Skin epidermis (tissue), 12 donors: ENCODE data around the gene DNAJC16.
"Not testable (repeated sequence)": the region's sequence is repeated elsewhere in the genome, so short reads cannot be mapped to it uniquely, and the experiment has no call there.

Source experiments
- H3K27ac ChIP-seq, 21 experiments: fragments of 200-600 bp; sonication (generic) in 11 of 21; one replicate each; pipeline ENCODE4 v1.5.0; 2020; ENCODE audit warnings: mild to moderate bottlenecking in 3 of 21, inconsistent platforms in 2 of 21, moderate library complexity in 2 of 21
- H3K4me3 ChIP-seq, 7 experiments: fragments of 200-600 bp; sonication (generic) in 2 of 7; one replicate each; pipeline ENCODE4 v1.5.0; 2020; ENCODE audit warnings: inconsistent platforms in 2 of 7, mild to moderate bottlenecking in 2 of 7, moderate library complexity in 1 of 7

Gene DNAJC16

GRCh38 chr1:15574741-15575140, 48.1 kb downstream of the DNAJC16 start:
- H3K4me3 ChIP-seq = no peak overlapping the region
- no peak overlapping the region for H3K27ac ChIP-seq

- no peak overlapping the region for H3K4me3 ChIP-seq
- H3K27ac ChIP-seq = no peak overlapping the region
These were observed 49.0 kb downstream of the DNAJC16 start for GRCh38 chr1:15575549-15576150.

- H3K4me3 ChIP-seq = no peak overlapping the region
- peak overlapping the region in 3 of 21 experiments; percentile 33 to 92 (median 42) for H3K27ac ChIP-seq
These were observed 51.0 kb downstream of the DNAJC16 start for GRCh38 chr1:15577691-15578090.

- peak overlapping the region in 15 of 21 experiments; percentile 0 to 92 (median 55) for H3K27ac ChIP-seq
- no peak overlapping the region for H3K4me3 ChIP-seq
These were observed 52.5 kb downstream of the DNAJC16 start for GRCh38 chr1:15578921-15579682.

DNA sequence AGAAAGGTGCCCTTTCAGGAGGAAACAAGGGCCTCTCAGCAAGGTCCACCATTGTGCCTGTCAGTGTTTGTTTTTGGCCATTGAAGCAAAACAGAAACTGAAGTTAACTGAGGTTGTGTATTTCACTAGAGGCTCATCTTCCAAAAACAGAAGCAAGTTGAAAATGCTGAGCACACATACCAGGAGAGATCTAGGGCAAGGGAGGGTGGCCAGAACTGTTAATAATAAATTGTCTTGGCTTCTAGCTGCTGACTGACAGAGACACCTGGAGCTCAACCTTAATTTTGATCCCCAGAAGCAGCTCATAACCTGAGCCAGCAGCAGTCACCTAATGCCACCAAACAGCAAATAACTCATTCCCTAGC, 53.0 kb downstream of the DNAJC16 start:
- no peak overlapping the region for H3K4me3 ChIP-seq
- H3K27ac ChIP-seq = peak overlapping the region in 14 of 21 experiments; percentile 0 to 92 (median 56)

DNA sequence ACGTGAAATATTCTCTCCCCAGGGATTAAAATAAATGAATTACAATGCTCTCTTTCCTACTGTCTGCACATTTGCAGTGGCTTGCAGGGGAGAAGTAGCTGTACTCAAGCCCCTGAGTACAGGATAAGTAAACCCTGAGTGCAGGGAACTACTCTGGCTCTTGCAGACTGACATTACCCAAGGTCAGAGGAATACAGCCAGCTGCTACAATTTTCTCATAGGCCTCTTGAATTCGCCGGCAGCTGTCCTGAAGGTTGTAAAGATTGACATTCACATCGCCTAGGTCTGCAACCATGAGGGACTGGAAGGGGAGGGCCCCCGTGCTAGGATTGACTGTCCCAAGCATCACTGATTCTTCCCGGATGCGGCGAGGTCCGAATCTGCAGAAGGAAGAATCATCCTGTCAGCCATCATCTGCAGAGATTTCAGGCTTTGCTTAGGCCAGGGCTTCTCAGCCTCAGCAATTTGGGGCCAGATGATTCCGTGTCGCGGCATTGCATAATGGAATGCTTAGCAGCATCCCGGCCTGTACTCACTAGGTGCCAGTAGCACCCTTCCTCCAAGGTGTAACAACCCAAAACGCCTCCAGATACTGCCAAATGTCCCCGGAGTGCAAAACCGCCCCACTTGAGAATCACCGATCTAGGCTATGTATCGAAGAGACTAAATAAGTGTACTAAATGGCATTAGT, 56.5 kb downstream of the DNAJC16 start:
- Histone ChIP-seq H3K27ac (no peak overlapping the region), H3K4me3 (no peak overlapping the region)

- peak within 1 kb of the TSS; percentile 6 to 45 (median 40) for H3K4me3 ChIP-seq
- H3K27ac ChIP-seq = peak within 1 kb of the TSS in 16 of 21 experiments; percentile 3 to 77 (median 54)
These were observed 58.1 kb downstream of the DNAJC16 start, which contains the start of gene AGMAT for GRCh38 chr1:15584489-15585363. Gene AGMAT, minus strand, starts transcription at chr1:15585051. Its CDS starts 84 bp downstream, at chr1:15584967.

DNA sequence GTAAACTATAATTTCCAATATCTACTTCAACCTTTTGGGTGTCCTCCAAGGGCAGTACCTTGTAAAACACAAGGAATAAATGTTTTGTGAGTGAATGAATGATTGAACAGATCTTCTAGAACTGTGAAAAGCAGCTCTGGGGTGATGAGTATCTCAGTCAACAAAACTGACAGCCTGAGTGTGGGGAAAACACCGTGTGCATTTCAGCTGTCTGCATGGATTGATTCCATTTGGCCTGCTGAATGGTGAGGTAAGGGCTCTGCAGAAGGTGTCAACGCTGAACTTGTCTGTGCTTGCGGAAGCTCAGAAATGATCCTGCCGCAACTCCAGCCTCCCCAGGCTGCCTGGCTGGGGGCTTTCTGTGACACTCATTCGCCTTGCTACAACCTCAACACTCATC, 65.6 kb downstream of the DNAJC16 start:
- Histone ChIP-seq H3K4me3 (no peak overlapping the region), H3K27ac (peak overlapping the region in 2 of 21 experiments; percentile 27 to 57)

DNA sequence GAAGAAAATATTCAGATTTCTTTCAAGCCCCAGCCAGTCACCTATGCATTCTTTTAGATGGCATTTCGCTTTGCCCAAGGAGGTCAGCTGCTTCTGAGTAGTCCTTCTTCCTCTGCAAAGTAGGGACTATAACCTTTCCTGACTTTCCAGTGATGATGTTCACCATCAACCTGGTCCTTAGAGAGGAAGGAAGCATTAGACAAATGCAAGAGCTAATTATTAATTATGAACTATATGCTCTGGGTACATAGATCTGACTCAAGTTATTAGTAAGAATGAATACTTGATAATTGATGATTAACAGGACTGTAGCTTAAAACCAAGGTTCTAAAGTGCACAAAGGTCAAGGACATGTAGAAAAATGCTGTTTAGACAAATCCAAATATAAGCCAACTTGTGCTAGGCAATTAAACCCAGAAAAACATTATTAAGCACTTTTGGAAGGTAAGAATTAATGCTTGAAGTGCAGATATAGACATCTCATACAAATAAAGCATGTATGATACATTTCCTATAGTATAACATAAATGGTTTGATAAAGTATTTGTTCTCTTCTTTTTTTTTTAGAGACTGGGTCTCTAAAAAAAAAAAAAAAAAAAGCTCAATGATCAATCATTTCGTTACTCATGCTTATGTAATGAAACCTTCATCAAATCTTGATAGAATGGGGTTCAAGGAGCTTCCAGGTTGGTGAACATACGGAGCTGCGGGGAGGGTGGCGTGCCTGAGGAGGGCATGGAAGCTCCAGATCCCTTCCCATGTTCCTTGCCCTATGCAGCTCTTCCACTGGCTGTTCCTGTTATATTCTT, 69.4 kb downstream of the DNAJC16 start:
- Histone ChIP-seq H3K4me3 (no peak overlapping the region), H3K27ac (no peak overlapping the region)

- H3K27ac ChIP-seq = no peak overlapping the region
- H3K4me3 ChIP-seq = no peak overlapping the region
These were observed 71.8 kb downstream of the DNAJC16 start for GRCh38 chr1:15598436-15598835.

DNA sequence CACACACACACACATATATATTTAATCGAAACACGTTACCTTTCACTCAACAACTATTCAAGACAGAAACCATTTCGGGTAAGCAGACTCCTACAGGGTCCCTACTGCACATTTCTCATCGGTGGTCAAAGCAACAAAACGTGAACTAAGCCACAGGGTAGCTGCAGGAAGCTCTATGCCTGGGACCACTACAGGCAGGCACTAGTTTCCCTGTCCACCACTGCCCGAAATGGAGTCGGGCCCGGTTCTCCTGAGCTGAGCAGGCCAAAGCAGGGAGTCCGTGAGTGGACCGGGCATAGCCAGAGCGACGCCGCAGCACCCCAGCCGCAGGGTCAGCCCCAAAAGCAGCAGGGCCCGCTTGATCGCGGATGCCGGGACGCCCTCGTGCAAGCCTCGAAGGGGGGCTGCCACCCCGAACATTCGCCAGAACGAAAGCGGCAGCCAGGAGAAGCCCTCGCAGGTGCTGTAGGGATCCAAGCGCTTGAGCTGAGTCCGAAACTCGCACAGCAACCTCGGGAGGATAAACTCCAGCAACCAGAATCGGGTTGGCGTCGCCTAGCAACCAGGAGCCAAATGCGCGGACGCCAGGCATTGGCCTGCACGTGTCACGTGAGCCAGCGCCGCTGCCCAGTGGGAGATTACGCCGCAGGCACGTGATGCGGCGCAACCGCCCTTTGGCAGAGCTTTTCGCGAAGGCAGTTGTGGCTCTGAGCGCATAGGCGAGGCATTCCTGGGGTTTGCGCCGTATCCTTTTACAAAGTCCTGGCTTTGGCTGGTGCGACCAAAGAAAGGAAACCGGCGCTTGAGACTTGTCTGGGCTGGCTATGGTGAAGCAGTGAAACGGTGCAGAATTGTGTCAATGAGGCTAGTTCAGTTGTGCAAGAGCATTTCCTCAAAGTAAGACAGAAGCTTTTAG, 76.7 kb downstream of the DNAJC16 start:
- Histone ChIP-seq H3K4me3 (peak overlapping the region; percentile 47 to 79 (median 67)), H3K27ac (peak overlapping the region in 20 of 21 experiments; percentile 32 to 91 (median 76))

DNA sequence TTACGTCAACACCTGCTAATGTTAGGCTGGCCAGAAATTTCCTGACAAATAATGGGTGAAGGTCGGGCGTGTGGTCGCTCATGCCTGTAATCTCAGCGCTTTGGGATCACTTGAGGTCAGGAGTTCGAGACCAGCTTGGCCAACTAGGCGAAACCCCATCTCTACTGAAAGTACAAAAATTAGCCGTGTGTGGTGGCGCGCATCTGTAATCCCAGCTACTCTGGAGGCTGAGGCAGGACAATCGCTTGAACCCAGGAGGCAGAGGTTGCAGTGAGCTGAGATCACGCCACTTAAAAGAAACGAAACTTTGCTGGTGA, 77.3 kb downstream of the DNAJC16 start:
- Histone ChIP-seq H3K4me3 (peak overlapping the region; percentile 47 to 79 (median 67)), H3K27ac (peak overlapping the region in 20 of 21 experiments; percentile 21 to 91 (median 76))

- peak overlapping the region in 3 of 21 experiments; percentile 57 to 79 (median 64) for H3K27ac ChIP-seq
- not testable (repeated sequence) for H3K4me3 ChIP-seq
These were observed 77.8 kb downstream of the DNAJC16 start for GRCh38 chr1:15604400-15604799.

DNA sequence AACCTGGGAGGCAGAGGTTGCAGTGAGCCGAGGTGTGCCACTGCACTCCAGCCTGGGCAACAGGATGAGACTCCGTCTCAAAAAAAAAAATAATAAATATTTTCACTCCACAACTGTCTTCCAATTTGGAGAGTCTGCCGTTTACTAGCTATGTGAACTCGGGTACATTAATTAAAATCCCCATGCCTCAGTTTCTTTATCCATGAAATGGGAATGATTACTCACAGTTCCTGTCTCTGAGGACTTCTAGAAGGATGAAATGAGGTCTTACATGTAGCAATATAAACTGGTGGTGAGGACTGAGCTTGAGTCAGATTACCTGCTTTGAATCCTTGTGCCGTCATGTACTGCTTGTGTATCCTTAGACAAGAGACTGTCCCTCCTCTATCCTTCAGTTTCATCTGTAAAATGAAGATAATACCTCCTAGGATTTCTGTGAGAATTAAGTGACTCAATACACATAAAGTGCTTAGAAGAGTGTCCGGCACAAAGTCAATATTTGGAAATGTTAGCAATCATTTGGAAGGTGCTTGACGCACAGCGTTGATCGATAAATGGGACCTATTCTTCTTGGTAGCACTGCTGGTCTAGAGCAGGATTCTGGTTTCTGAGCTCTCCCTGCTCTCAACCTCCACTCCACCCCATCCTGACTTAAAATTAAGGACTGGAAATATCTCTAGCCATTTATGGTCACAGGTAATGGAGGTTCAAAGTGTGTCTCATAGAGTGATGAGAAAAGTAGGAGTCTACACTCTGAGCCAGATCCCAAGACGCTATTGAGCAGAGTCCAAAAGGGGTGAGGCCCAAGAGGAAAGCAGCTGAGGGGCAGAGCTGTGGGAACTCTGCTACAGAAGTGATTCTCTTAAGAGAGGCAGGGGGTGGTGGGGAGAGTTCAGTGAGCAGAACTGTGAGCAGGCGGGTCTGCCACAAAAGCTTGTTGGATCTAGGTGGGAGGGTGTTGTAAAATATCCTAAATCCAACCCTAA, 79.0 kb downstream of the DNAJC16 start:
- Histone ChIP-seq H3K27ac (no peak overlapping the region), H3K4me3 (no peak overlapping the region)

DNA sequence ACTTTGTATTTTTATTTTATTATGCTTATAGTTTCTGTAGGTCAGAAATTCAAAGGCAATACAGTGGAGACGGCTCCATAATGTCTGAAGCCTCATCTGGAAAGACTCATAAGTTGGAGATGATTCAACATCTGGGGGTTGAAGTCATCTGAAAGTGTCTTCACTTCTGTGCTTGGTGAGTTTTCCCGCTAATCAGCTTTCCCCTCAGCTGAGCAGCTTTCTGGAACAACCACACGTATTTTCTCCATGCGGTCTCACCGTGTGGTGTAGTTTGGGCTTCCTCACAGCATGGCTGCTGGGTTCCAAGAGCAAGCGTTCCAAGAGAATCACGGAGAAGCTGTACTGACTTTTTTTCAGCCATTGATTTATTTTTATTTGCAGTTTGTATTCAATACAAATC, 83.0 kb downstream of the DNAJC16 start:
- Histone ChIP-seq H3K4me3 (no peak overlapping the region), H3K27ac (no peak overlapping the region)

DNA sequence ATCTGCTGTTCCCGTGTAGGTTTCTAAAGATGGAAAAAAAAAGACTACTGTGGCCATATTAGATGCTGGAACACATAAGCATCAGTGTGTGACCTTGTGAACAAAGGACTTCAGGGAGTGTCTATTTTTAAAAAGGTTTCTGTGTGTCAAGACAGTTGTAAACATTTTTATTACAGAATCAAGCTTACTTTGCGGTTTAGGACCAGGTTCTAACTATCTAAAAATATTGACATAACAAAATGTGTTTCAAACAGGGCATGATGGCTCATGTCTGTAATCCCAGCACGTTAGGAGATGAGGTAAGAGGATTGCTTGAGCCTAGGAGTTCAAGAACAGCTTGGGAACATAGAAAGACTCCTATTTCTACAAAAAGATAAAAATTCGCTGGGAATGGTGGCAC, 83.5 kb downstream of the DNAJC16 start:
- Histone ChIP-seq H3K27ac (no peak overlapping the region), H3K4me3 (no peak overlapping the region)
